ENCODE results near the gene FXYD4.
A peak's percentile ranks its signal among the peaks of the same experiment; 100 is the strongest.

The FXYD4 gene

DNA sequence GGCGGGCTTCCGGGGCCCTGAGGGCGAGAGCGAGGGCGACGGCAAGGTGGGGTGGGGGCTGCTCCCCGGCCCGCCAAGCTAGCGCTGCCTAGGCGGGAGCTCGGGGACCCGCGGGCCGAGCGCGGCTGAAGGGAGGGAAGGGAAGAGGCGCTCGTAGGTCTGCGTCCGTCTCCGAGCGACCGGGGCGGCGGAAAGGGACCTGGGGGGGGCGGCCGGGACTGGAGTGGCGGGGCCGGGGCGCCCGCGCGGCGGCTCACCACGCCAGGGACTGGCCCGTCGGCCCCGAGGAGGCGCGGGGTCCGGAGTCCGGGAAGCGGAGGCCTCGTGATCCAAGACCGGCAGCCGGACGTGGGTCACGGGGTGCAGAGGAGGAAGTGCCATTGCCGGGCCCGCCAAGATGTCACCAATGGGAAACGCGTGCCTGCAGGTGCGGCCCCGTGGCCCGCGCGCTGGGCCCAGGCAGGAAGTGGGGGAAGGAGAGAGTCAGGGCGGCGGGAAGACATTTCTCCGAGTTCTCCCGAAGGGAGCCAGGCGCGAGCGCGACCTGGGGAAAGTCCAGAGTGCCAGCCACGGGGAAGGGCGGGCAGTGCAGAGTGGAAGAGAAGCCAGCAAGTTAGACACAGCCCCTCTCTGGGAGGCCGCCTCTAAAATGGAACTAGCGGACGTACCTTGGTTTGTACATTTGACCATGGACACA, 25.6 kb downstream of the FXYD4 start:
- DNase-seq, result peak; percentile 61

DNA sequence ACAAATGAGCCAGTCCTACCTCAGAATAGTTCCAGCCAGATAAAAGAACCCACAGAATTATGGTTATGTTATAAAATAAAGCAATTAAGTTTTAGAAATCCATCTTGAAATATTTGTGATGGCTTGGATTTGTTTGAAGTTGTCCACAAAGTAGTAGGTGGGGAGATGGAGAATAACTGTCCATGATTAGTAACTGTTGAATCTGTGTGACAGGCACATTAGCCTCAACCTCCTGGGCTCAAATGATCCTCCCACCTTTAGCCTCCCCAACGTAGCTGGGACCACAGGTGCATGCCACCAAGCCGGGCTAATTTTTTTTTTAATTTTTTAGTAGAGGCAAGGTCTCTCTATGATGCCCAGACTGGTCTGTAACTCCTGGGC, 27.5 kb downstream of the FXYD4 start:
- no peak for DNase-seq

DNA sequence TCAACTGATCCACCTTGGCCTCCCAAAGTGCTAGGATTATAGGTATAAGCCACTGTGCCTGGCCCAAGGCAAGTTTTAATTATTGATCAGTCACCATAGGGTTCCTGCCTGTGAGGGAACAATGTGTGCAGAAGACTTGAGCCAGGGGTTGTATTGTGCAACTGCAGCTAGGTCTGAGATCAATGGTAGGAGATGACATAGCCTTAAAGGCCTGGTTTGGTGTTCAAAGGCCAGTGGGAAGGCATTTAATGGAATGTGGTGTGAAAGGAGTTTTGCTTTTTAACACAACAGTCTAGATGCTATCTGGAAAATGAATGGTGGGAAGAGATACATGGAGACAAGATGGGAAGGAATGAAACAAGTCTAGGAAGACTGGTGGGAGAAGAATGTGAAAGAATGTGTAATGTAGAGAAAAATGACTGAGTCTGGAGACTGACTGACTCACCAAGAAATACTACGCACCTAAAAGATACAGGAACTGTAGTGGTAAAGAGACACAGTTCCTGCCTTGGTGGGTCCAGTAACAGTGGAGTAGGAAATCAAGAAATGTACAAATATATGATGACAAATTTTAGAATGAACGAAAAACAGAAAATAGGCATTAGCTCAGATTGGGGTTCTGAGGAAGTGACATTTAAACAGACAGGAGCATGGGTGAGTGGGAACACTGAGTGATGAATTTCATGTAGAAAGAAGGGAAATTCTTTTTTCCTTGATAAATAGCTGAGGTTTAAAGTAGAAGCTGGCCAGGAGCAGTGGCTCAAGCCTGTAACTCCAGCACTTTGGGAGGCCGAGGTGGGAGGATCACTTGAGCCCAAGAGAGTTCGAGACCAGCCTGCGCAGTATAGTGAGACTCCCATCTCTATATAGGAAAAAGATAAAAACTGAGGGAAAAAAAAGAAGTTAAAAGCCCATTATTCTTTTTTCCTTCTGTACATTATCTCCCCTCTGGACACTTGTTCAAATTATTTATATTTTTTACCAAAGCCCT, 28.2 kb downstream of the FXYD4 start:
- DNase-seq, result no peak

DNA sequence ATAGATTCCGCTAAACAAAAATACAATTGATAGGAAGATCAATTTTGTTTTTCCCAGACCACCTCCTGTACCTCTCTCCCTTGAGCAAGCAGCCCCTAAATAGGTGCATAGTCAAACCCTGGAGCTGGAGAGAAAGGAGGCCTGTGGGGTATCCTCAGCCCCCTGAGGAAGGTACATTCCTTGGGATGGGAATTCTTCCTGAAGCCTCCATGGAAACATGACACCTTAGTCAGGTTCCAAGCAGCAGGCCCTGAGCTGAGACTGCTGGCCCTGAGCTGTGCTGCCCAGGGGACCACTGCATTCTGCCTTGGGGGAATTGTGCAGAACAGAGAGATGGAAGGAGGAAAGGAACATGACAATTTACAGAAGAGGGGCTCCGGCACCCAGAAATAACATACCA, 30.2 kb downstream of the FXYD4 start:
- no peak for DNase-seq

DNA sequence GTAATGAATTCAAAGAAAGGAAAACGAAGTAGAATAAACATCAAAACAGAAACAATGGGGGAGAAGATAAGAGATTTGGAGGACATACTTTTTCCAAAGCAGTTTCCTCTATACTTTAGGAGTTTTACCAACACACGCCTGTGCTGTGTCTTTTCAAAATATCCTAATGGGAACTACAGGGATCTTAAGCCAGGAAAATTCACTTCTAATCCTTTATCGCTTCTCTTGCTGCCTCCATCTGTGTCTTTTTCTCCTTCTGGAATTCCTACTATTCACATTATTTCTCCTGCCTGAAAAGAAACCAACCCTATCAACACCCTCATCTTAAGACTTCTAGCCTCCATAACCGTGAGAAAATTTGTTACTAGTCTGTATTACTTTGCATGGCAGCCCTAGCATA, 30.7 kb downstream of the FXYD4 start:
- DNase-seq, result no peak

DNA sequence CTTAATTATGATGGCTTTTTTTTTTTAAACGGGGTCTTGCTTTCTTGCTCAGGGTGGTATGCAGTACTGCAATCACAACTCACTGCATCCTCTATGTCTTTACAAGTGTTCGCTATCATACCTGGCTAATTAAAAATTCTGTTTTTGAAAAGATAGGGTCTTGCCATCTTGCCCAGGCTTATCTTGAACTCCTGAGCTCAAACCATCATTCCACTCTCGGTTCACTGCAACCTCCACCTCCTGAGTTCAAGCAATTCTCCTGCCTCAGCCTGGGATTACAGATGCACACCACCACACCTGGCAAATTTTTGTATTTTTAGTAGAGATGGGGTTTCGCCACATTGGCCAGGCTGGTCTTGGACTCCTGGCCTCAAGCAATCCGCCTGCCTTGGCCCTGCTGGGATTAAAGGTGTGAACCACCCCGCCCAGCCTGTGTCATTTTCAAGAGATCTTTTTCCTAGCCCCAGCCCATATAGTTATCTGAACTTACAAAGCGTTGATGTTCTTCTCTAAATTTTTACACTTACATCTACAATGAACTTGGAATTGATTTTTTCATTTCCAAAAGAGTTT, 31.5 kb downstream of the FXYD4 start:
- no peak for DNase-seq

DNA sequence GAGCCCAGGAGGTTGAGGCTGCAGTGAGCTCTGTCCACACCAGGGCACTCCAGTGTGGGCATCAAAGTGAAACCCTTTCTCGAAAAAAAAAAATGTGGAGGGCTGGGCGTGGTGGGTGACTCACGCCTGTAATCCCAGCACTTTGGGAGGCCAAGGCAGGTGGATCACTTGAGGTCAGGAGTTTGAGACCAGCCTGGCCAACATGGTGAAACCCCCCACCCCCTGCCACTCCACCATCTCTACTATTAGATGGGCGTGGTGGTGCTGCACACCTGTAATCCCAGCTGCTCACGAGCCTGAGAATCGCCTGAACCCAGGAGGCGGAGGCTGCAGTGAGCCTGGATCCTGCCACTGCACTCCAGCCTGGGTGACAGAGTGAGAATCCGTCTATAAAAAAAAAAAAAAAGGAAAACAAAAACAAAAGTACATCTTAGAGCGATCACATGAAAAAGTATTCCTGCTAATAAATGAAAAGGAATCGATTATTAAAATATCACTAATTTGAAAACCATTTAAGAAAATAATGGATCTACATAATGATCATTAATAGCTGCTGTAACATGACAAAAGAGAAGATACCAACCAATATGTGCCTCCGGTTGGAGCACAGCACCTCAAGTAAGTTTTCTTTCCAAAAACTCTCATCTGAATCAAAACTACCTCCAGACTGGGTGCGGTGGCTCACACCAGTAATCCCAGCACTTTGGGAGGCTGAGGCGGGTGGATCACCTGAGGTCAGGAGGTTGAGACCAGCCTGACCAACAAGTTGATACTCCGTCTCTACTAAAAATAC, 32.7 kb downstream of the FXYD4 start:
- DNase-seq, result no peak

DNA sequence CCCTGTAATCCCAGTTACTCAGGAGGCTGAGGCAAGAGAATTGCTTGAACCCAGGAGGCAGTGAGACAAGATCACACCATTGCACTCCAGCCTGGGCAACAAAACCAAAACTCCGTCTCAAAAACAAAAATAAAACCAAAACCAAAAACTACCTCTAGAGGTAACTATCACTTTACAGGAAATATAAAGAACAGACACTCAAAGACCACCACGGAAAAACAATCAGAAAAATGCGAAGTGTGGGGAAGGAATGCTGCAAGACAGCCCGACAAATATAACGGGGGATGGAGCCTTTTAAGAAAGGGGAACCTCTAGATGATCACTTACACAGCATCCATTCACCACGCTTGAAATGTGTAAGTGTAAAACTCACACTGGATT, 33.3 kb downstream of the FXYD4 start:
- DNase-seq, result no peak

DNA sequence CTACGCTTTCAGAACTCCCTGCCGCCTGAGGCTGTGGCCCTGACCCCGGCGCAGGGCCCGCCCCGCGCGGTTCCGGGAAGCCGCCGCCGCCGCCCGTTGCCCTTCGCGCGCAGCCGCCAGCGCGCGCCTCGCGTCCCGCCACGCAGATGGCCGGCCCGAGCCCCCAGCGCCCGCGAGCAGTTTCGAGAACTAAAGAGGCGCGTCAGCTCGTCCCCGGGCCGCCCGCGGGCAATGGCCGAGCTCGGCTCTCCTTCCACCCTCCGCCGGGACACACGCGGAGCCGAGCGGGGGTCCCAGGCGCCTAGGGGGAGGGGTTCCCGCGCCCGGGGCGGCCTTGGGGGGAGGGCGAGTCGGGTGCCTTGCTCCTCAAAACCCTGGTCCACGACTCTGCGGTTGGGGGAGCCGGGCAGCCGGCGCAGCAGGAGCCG, 35.7 kb downstream of the FXYD4 start:
- no peak for DNase-seq

DNA sequence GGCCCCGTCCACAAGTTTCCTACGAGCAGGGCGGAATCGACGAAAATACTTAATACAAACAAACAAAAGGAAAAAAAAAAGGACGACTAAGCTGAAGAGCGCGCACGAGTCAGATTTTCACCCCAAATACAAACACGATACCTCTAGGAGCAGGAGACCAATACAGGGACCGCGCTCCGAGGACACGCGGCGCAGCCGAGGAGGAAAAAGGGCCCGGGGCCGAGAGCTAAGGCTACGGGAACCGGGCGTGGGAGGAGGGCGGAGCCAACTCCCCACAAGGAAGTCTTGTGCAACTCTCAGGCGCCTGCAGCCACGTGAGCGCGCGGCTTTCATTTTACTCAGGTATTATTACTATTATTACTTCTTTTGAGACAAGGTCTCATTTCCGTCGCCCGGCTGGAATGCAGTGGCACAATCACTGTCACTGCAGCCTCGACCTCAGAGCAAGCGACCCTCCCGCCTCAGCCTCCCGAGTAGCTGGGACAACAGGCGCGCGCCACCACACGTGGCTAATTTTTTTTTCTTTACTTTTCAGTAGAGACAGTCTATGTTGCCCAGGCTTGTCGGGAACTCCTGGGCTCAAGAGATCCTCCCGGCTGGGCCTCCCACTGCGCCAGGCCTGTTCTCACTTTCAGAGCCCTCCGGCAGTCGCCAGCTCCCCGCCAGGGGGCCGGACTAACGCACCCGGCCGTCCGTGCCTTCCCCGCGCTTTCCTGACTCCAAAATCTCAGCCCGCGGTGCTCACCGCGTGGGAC, 36.3 kb downstream of the FXYD4 start:
- DNase-seq, result peak; percentile 34

DNA sequence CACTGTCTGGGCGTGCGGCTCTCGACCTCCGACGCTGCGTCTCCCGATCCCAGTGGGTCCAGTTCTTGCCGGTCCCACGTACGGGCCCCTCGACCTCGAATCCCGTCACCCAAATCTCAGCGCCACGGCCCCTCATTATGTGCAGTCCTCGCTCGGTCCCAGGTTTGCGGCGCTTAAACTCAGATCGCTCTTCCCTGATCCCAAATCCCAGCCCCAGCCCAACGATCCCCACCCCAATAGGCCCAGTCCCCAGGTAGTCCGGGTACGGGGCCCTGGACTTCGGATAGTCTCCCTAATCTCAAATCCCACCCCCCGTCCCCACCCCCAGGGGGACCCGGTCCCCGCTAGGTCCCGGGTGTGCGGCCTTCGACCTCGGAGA, 36.9 kb downstream of the FXYD4 start:
- DNase-seq, result no peak

DNA sequence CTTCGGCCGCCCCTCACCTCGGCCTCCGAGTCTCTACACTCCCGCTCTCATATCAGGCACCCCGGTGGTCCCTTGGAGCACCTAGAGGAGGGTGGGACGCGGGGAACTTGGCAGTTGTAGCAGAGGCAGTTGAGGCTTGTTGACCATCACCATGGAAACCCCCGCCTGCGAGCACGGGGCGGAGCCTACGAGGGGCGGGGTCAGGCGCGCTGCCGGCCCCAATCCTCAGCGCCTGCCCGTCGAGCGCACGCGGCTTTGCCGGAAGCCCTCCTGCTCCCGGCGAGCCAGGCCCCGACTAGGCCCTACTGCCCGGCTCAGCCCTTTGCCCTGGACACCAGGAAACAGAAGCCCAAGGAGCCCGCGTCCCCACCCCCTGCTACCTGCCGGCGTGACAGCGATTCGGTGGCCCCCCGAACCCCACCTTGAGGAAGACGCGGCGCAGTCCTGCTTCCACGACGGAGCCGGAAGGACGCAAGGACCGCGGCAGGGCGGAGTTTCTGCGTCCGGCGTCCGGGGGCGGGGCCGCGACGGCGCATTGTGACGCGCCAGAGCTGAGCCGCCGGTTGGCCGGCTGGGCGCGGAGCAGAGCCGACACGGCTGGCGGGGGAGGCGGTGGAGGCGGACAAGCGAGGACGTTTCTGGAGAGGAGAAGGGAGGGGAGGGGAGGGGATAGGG, 37.4 kb downstream of the FXYD4 start, which contains the start of gene HNRNPF:
HNRNPF (minus strand) TSS at position 477 of the 675 bp plus-strand sequence. CDS start 21,302 bp downstream, outside the sequence.
- peak; percentile 93 for DNase-seq

DNA sequence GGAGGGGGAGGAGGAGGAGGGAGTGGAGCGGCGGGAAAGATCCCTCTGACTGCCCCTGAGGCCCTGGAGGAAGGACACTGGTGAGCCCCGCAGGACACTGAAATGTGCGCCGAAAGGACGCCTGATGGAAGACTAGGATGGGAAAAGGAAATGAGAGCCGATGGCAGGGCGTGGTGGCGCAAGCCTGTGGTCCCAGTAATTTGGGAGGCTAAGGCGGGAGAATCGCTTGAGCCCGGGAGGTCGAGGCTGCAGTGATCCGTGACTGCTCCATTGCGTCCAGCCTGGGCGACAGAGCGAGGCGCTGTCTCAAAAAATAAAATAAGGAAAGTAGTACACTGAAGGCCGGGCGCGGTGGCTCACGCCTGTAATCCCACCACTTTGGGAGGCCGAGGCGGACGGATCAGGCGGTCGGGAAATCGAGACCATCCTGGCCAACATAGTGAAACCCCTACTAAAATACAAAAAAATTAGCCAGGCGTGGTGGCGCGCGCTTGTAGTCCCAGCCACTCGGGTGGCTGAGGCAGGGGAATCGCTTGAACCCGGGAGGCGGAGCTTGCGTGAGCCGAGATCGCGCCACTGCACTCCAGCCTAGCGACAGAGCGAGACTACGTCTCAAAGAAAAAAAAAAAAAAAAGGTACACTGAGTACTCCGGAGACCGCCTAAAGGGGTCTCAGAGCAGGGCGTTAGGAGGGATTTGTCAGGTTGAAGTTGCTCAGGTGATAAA, 38.1 kb downstream of the FXYD4 start:
- DNase-seq, result no peak

DNA sequence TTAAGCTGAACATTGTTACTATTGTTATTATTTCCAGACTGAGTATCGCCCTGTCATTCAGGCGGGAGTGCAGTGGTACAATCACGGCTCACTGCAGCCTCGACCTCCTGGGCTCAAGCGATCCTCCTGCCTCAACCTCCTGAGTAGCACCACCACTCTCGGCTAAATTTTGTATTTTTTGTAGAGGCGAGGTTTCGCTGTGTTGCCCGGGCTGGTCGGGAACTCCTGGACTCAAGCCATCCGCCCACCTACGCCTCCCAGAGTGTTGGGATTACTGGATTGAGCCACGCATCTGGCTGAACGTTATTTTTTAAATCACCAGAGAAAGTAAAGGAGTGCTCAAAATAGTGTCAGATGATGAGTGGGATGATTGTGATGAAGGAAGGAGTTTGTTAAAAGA, 38.9 kb downstream of the FXYD4 start:
- DNase-seq, result no peak

DNA sequence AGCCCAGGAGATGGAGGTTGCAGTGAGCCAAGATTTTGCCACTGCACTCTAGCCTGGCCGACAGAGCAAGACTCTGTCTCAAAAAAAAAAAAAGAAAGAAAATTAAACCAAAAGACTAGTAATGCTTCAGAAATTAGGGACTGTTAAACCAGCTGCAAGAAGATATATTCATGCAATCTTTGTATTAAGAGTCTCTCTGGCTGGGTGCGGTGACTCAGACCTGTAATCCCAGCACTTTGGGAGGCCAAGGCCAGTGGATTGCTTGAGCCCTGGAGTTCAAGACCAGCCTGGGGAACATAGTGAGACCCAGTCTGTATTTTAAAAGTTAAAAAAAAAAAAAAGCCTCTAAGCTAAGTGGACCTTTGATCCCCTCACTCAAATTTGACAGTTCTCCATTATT, 40.1 kb downstream of the FXYD4 start:
- DNase-seq, result no peak

DNA sequence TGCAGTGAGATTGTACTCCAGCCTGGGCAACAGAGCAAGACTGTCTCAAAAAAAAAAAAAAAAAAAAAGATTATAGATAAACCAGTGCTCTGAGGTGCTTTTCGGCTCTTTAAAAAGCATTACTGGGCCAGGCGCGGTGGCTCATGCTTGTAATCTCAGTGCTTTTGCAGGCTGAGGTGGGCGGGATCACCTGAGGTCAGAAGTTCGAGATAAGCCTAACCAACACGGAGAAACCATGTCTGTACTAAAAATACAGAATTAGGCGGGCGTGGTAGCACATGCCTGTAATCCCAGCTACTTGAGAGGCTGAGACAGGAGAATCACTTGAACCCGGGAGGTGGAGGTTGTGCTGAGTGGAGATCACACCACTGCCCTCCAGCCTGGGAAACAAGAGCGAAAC, 44.1 kb downstream of the FXYD4 start:
- no peak for DNase-seq

DNA sequence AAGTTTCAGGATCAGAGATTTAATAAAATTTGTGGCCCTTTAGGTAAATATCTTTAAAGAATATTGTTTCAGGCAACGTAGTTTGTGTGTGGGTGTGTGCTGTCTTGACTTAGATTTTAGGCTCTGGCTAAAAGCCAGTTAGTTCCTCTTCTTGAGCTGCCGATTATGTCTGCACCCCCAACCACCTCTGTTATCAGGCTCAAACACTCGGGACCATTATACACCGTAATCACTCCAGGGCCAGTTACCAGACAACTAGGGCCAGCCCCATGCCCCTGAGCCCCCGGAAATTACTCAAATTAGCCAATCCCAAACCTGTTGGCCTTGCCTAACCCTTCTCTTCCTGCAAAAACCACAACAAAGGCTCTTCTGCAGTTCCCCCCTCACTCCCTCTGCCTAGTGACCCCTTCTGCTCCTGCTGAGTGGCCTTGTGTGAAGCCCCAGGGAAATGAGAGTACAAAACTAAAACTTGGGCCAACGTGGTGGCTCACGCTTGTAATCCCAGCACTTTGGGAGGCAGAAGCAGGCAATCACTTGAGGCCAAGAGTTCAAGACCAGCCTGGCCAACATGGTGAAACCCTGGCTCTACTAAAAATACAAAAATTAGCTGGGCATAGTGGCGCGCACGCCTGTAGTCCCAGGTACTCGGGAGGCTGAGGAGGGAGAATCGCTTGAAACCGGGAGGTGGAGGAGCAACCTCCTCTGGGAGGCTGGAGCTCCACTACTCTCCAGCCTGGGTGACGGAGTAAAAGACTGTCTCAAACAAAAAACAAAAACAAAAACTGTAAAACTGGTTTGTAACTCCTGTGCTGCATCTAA, 46.7 kb downstream of the FXYD4 start:
- no peak for DNase-seq

DNA sequence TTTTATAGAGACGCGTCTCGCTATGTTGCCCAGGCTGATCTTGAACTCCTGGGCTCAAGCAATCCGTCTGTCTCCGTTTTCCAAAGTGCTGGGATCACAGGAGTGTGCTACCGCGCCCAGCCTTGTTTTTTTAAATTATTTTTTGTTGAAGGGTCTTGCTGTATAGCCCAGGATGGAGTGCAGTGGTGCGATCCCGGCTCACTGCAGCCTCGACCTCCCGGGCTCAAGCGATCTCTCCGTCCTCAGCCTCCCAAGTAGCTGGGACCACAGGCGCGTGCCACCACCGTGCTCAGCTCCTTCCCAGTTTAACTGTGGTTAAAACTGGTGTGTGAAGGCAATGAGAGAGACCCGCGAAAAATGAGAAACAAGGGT, 48.5 kb downstream of the FXYD4 start:
- no peak for DNase-seq

DNA sequence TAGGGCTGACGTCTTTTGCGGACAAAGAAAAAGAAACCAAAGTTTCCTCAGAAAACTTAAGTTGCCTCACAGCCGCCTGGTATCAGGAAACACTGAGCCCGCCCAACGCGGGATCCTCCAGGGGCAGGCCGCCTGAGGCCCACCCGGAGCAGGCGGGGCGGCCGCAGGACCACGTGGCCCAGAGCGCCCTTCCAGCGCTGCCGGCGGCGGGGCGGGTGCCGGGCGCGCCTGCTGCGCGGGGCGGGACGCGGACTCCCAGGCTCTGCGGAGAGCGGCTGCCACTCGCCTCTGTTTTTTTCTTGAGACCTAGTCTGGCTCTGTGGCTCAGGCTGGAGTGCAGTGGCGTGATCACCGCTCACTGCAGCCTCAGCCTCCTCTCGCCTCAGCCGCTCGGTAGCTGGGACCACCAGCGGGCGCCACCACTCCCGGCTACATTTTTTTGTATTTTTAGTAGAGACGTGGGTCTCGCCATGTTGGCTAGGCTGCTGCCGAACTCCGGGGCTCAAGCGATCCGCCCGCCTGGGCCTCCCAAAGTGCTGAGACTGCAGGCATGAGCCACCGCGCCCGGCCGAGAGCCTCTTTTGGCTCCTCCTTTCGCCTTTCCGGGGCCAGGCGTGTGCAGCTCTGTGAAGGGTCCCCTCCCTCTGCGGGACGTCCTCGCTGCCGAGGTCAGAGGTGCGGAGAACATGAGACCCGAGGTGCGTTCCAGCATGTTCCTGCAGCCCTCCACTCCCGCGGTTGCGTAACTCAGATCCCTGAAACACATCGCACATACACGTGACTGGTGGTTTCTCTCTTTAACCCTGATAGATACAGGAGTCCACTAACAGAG, 49.1 kb downstream of the FXYD4 start:
- DNase-seq, result peak; percentile 72
